ENCODE data around the gene MPHOSPH6.

MPHOSPH6 gene

DNA sequence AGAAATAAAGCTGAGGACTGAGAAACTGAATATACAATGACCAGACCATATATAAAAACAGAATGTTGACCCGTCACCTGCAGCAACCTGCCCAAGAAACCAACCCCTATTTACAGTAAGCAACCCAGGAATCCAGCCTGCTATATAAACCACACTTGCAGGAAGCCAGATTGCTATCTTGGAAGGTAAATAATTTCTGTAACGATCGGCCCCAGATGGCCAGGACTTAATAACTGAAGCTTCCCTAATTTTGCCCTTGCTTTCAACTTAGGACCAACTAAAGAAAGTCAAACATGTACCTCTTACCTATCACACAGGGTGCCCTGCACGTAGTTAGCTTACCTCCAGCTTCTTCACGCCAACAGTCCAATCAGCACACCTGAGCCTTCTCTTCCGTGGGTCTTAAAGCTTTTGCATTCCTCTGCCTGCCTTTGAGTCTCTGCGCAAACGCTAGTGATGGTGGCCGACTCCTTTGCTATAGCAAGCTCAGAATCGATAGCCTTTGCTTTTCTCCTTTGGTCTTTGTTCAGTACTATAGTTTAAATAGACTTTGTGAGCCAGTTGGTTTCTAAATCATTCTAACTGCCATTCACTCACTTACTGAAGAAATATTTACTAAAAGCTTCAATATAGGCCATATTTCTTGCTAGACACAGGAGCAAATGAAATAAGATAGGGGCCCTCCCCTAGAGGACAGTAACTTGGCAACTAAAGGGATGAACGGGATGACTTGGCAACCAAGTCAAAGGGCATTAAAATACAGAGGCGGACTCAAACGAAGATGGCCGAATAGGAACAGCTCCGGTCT lies 31.3 kb downstream of the MPHOSPH6 start:
- TF ChIP-seq, protein P1, sequence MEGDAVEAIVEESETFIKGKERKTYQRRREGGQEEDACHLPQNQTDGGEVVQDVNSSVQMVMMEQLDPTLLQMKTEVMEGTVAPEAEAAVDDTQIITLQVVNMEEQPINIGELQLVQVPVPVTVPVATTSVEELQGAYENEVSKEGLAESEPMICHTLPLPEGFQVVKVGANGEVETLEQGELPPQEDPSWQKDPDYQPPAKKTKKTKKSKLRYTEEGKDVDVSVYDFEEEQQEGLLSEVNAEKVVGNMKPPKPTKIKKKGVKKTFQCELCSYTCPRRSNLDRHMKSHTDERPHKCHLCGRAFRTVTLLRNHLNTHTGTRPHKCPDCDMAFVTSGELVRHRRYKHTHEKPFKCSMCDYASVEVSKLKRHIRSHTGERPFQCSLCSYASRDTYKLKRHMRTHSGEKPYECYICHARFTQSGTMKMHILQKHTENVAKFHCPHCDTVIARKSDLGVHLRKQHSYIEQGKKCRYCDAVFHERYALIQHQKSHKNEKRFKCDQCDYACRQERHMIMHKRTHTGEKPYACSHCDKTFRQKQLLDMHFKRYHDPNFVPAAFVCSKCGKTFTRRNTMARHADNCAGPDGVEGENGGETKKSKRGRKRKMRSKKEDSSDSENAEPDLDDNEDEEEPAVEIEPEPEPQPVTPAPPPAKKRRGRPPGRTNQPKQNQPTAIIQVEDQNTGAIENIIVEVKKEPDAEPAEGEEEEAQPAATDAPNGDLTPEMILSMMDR (IDR thresholded peaks at IDR 0.05), result no peak
- H3K4me3 ChIP-seq, result no peak overlapping the region

GRCh38 chr16:82137822-82138167 lies 32.2 kb downstream of the MPHOSPH6 start:
- DNase-seq (ENCODE audit: low spot score), result no peak
- TF ChIP-seq, protein P1 (IDR thresholded peaks at IDR 0.05), result no peak
- Histone ChIP-seq H3K27ac (no peak overlapping the region), H3K4me3 (no peak overlapping the region)

More for the DNA sequence above, 31.3 kb downstream of the MPHOSPH6 start:
- no peak overlapping the region for H3K27ac ChIP-seq
- no peak for DNase-seq (ENCODE audit: low spot score)

- TF ChIP-seq, protein P1 (IDR thresholded peaks at IDR 0.05), result no peak
- DNase-seq (ENCODE audit: low spot score), result no peak
- Histone ChIP-seq H3K27ac (no peak overlapping the region), H3K4me3 (no peak overlapping the region)
Observed at GRCh38 chr16:82136956-82137821, 32.8 kb downstream of the MPHOSPH6 start.

DNA sequence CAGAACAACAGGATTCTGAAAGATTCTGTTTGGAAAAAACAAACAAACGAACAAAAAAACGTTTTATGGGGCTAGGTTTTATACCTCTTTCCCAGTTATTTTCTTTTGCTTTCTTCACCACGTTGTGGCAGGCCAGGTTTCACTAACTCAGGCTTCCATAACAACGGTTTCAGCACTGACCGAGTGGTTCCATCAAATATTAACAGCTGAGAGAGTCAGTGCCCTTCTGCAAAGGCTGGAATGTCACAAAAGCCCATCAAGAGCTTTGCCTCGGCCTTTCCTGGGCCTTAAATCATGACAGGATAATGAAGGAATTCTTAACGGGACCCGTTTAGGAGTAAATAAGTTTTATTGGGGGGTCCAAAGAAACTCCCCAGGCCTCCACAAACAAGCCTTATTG lies 34.2 kb downstream of the MPHOSPH6 start:
- DNase-seq (ENCODE audit: low spot score), result no peak
- no peak overlapping the region for H3K4me3 ChIP-seq
- TF ChIP-seq, protein P1 (IDR thresholded peaks at IDR 0.05), result no peak
- H3K27ac ChIP-seq, result no peak overlapping the region

DNA sequence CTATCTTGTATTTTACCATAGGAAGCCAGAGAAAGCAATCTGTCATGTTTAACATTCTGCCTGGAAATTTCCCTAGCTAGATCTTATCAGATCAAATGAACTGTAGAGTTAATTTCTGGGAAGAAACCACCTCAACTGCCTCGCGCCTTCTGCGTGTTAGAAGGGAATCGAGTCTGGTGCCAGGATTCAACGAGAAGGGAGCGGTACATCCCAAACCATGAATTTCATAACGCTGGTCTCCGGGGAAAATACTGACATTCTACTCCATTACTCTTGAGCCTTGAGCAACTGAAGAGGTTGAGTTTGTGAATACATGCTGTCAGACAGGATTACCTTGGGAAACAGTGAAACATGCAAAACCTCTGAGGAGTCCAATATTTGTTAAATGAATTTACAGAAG lies 35.2 kb downstream of the MPHOSPH6 start:
- no peak for DNase-seq (ENCODE audit: low spot score)
- TF ChIP-seq, protein P1 (IDR thresholded peaks at IDR 0.05), result no peak
- H3K27ac ChIP-seq, result no peak overlapping the region
- no peak overlapping the region for H3K4me3 ChIP-seq

DNA sequence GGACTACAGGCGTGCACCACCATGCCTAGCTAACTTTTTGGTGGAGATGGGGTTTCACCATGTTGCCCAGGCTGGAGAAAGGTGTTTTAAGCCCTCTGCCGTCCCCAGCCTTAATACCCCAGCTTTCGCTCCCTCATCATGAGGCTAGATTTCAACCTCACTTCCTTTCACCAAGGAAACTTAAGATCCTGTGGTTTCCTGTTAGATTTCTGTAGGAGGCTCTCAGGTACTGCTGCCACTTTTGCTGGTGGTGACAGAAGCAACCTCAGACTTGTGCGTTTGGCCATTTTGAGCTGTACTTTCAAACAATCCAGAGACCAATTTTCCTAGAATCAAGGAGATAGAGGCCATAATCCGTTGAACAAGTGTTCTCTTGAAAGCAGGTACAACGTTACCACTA lies 36.2 kb downstream of the MPHOSPH6 start:
- no peak for DNase-seq (ENCODE audit: low spot score)
- TF ChIP-seq, protein P1 (IDR thresholded peaks at IDR 0.05), result no peak
- Histone ChIP-seq H3K4me3 (no peak overlapping the region), H3K27ac (no peak overlapping the region)

All from coronary artery (tissue), 2 donors.